ENCODE data around the gene CFTR. TPM values are rescaled to one million over a fixed set of nuclear protein-coding genes. Genes with fewer than 3 reads are reported as not detected.

Gene CFTR
- total RNA-seq, 4 donors from 2014 or later: 0.80 to 11.7 (median 5.0) TPM

- no peak for DNase-seq (ENCODE audit: low spot score in 2 of 2)
- intact Hi-C loops (cut with DNase I; ENCODE audit: low total_unique reads): no loop called here
- WGBS, 2 donors: 88% methylated on average over 4 of the region's 4 CpGs
- TF ChIP-seq POLR2A (IDR thresholded peaks at IDR 0.05): no peak
- no peak overlapping the region for H3K4me3 ChIP-seq (ENCODE audit: low read depth, poor library complexity, severe bottlenecking)
Measured at GRCh38 chr7:117652943-117653680, 173.3 kb downstream of the CFTR start.

GRCh38 chr7:117654780-117655179, 175.0 kb downstream of the CFTR start:
- no peak overlapping the region for H3K4me3 ChIP-seq (ENCODE audit: low read depth, poor library complexity, severe bottlenecking)
- WGBS, 2 donors: 80 to 96% methylated on average over 1 of the region's 1 CpG
- intact Hi-C loops (cut with DNase I; ENCODE audit: low total_unique reads): no loop called here
- DNase-seq (ENCODE audit: low spot score in 2 of 2): no peak
- no peak for TF ChIP-seq POLR2A (IDR thresholded peaks at IDR 0.05)
- TF ChIP-seq CTCF (IDR thresholded peaks at IDR 0.05): no peak

GRCh38 chr7:117656806-117657205, 177.0 kb downstream of the CFTR start:
- no peak overlapping the region for H3K4me3 ChIP-seq (ENCODE audit: low read depth, poor library complexity, severe bottlenecking)
- intact Hi-C loops (cut with DNase I; ENCODE audit: low total_unique reads): no loop called here
- no peak for DNase-seq (ENCODE audit: low spot score in 2 of 2)
- 88 to 92% methylated on average over 2 of the region's 2 CpGs for WGBS, 2 donors
- no peak for TF ChIP-seq POLR2A (IDR thresholded peaks at IDR 0.05)
- TF ChIP-seq CTCF (IDR thresholded peaks at IDR 0.05): no peak

- intact Hi-C loops (cut with DNase I; ENCODE audit: low total_unique reads): no loop called here
- no peak for DNase-seq (ENCODE audit: low spot score in 2 of 2)
- TF ChIP-seq CTCF (IDR thresholded peaks at IDR 0.05) (no peak), POLR2A (IDR thresholded peaks at IDR 0.05) (no peak)
- H3K4me3 ChIP-seq (ENCODE audit: low read depth, poor library complexity, severe bottlenecking): no peak overlapping the region
Measured at GRCh38 chr7:117659531-117660011, 179.7 kb downstream of the CFTR start.

- TF ChIP-seq CTCF (IDR thresholded peaks at IDR 0.05) (no peak), POLR2A (IDR thresholded peaks at IDR 0.05) (no peak)
- no peak for DNase-seq (ENCODE audit: low spot score in 2 of 2)
- intact Hi-C loops (cut with DNase I; ENCODE audit: low total_unique reads): no loop called here
- no peak overlapping the region for H3K4me3 ChIP-seq (ENCODE audit: low read depth, poor library complexity, severe bottlenecking)
- 81 to 87% methylated on average over 2 of the region's 2 CpGs for WGBS, 2 donors
Measured at GRCh38 chr7:117661328-117661727, 181.5 kb downstream of the CFTR start.

GRCh38 chr7:117664047-117664446, 184.2 kb downstream of the CFTR start:
- intact Hi-C loops (cut with DNase I; ENCODE audit: low total_unique reads): no loop called here
- DNase-seq (ENCODE audit: low spot score in 2 of 2): no peak
- TF ChIP-seq CTCF (IDR thresholded peaks at IDR 0.05) (no peak), POLR2A (IDR thresholded peaks at IDR 0.05) (no peak)
- no peak overlapping the region for H3K4me3 ChIP-seq (ENCODE audit: low read depth, poor library complexity, severe bottlenecking)
- 85 to 86% methylated on average over 3 of the region's 3 CpGs for WGBS, 2 donors
